ENCODE results near the gene ATP13A2.

DNA sequence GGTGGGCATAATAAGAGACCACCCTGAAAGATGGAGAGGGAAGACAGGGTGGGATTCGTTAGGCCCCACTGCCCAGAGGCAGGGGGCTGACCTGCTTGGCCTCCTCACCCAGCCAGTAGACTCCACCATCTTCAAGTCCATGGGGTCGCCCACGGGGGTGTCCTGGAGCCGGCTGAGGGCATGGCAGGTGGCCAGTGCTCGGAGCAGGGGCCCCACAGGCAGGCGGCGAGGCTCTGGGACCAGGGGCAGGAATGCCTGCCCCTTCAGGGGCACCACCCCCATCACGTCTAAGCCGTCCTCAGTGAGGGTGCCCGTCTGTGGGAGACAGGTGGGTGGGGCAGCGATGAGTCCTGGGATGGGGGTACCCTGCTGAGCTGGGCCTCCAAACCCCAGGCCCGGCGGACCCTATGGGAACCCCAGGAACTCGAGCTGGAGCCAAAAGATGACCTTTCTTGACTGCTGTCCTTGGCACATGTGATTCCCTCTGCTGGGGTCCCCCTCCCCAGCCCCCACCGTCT lies 18.1 kb downstream of the ATP13A2 start:
- TF ChIP-seq CTCF (IDR thresholded peaks at IDR 0.05) (no peak), EZH2 (IDR thresholded peaks at IDR 0.05; ENCODE audit: borderline replicate concordance, insufficient read depth, low read depth, low read length, poor library complexity, severe bottlenecking) (no peak)

Measured in B cell (primary cell).